EL (cell line): ENCODE results near the gene NCOA3.
"Not testable (repeated sequence)": the region's sequence is repeated elsewhere in the genome, so short reads cannot be mapped to it uniquely, and the experiment has no call there.

ENCODE experiments used
- DNase-seq: peaks from one replicate; pipeline ENCODE4 v3.0.0-alpha.2; 2016

Gene NCOA3

GRCh38 chr20:47468290-47469050, 33.2 kb upstream of the NCOA3 start:
- DNase-seq: no peak

- no peak for DNase-seq
Measured at GRCh38 chr20:47475419-47476044, 26.2 kb upstream of the NCOA3 start.

- DNase-seq: no peak
Measured at GRCh38 chr20:47476452-47476851, 25.2 kb upstream of the NCOA3 start.

- DNase-seq: no peak
Measured at GRCh38 chr20:47479093-47479492, 22.6 kb upstream of the NCOA3 start.

GRCh38 chr20:47479506-47479905, 22.2 kb upstream of the NCOA3 start:
- no peak for DNase-seq

GRCh38 chr20:47480239-47480638, 21.4 kb upstream of the NCOA3 start:
- DNase-seq: no peak

- DNase-seq: no peak
Measured at GRCh38 chr20:47480705-47481104, 21.0 kb upstream of the NCOA3 start.

GRCh38 chr20:47481330-47482216, 20.1 kb upstream of the NCOA3 start:
- no peak for DNase-seq

GRCh38 chr20:47482705-47483104, 19.0 kb upstream of the NCOA3 start:
- no peak for DNase-seq

- no peak for DNase-seq
Measured at GRCh38 chr20:47484303-47484702, 17.4 kb upstream of the NCOA3 start.

- no peak for DNase-seq
Measured at GRCh38 chr20:47487175-47487917, 14.3 kb upstream of the NCOA3 start.

GRCh38 chr20:47489448-47489872, 12.2 kb upstream of the NCOA3 start:
- no peak for DNase-seq

GRCh38 chr20:47490795-47491194, 10.9 kb upstream of the NCOA3 start:
- DNase-seq: no peak

- no peak for DNase-seq
Measured at GRCh38 chr20:47492284-47492683, 9.4 kb upstream of the NCOA3 start.

GRCh38 chr20:47493175-47493962, 8.3 kb upstream of the NCOA3 start:
- peak; percentile 74 for DNase-seq

- DNase-seq: no peak
Measured at GRCh38 chr20:47493963-47494293, 7.8 kb upstream of the NCOA3 start.

GRCh38 chr20:47494606-47495005, 7.1 kb upstream of the NCOA3 start:
- DNase-seq: not testable (repeated sequence)

- DNase-seq: no peak
Measured at GRCh38 chr20:47496118-47496517, 5.6 kb upstream of the NCOA3 start.

GRCh38 chr20:47498606-47499005, 3.1 kb upstream of the NCOA3 start:
- DNase-seq: no peak

GRCh38 chr20:47499053-47499452, 2.6 kb upstream of the NCOA3 start:
- no peak for DNase-seq

- not testable (repeated sequence) for DNase-seq
Measured at GRCh38 chr20:47500082-47500481, 1.6 kb upstream of the NCOA3 start.

GRCh38 chr20:47500554-47500953, 1.1 kb upstream of the NCOA3 start:
- DNase-seq: no peak
